NB4 (cell line): ENCODE results near the gene ABHD16B.

Experiments
- DNase-seq: peaks from one replicate; pipeline ENCODE4 v3.0.0; 2010; ENCODE audit warnings: low read depth
- H3K4me3 ChIP-seq: one replicate; pipeline ENCODE4 v1.5.1; 2011; ENCODE audit warnings: mild to moderate bottlenecking, low read depth, low read length, moderate library complexity
- MYC ChIP-seq: IDR thresholded peaks from 2 replicates; pipeline ENCODE4 v1.6.1; 2011; ENCODE audit warnings: low read depth, low read length
- POLR2A ChIP-seq: IDR thresholded peaks from 2 replicates; pipeline ENCODE4 v1.6.1; 2011; ENCODE audit warnings: mild to moderate bottlenecking; ENCODE audit not compliant: insufficient read length; ENCODE audit errors: extremely low read depth
- TF ChIP-seq, protein P1 (sequence below): IDR thresholded peaks from 2 replicates; pipeline ENCODE4 v1.6.1; 2011; ENCODE audit warnings: low read depth, low read length
- TF ChIP-seq, protein P2 (sequence below): IDR thresholded peaks from one replicate; pipeline ENCODE4 v1.5.1; 2012; ENCODE audit warnings: low read depth, low read length

ABHD16B gene

DNA sequence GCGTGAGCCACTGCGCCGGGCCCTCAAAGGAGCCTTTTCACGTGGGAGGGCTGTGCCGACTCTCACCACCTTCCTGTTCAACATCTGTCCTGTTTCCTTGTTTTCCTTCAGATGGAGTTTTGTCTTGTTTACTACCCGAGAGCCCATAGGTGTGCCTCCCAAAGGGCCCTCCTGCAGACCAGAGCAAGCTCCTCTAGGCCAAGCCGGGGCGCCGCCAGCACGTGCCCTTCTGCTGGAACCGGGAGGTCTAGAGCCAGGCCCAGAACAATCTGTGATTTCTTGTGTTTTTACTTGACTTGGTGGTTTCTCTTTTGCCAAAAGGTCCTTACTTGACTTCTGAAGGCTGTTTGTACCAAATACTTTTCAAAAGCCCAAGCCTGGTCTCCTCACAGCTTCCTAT, 25.6 kb downstream of the ABHD16B start:
- no peak overlapping the region for H3K4me3 ChIP-seq
- no peak for DNase-seq
- TF ChIP-seq MYC, result no peak
- no peak for TF ChIP-seq POLR2A
- TF ChIP-seq, protein P1, sequence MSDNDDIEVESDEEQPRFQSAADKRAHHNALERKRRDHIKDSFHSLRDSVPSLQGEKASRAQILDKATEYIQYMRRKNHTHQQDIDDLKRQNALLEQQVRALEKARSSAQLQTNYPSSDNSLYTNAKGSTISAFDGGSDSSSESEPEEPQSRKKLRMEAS, result no peak
- TF ChIP-seq, protein P2, sequence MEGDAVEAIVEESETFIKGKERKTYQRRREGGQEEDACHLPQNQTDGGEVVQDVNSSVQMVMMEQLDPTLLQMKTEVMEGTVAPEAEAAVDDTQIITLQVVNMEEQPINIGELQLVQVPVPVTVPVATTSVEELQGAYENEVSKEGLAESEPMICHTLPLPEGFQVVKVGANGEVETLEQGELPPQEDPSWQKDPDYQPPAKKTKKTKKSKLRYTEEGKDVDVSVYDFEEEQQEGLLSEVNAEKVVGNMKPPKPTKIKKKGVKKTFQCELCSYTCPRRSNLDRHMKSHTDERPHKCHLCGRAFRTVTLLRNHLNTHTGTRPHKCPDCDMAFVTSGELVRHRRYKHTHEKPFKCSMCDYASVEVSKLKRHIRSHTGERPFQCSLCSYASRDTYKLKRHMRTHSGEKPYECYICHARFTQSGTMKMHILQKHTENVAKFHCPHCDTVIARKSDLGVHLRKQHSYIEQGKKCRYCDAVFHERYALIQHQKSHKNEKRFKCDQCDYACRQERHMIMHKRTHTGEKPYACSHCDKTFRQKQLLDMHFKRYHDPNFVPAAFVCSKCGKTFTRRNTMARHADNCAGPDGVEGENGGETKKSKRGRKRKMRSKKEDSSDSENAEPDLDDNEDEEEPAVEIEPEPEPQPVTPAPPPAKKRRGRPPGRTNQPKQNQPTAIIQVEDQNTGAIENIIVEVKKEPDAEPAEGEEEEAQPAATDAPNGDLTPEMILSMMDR, result no peak

DNA sequence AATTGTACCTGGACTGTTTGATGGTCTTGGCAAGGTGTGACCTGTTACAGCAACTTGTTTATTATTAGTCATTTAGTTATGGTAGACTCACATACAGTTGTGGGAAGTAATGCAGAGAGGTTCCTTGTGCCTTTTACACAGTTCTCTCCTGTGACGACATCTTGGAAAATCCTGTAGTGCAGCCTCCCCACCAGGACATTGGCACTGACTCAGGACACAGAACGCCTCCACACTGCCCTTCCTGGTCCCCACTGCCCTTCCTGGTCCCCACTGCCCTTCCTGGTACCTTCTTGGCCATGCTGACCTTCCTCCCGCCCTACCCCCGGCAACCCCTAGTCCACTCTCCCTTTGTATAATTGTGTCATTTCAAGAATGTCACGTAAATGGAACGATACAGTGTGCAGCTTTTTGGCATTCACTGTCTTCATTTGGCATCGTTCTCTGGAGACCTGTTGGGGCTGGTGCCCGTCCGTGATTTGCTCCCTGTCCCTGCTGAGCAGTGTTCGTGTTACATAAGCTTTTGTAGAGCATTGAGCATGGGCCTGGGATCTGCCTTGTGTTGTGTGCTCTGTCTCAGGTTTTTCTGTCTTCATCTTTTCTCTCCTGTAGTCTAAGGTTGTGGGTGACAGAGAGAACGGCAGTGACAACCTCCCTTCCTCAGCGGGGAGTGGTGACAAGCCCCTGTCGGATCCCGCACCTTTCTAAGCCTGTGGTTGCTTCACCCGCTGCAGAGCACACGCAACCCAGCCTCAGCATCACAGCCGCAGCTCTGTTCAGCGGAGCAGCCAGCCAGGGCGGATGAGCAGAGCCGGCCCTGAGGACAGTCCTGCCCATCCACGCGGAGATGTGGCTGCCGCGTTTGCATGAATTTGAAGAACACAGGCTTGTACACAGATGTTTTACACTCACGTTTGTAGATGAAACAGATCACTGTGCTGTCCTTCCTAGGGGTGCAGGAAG, 28.2 kb downstream of the ABHD16B start:
- DNase-seq, result peak; percentile 2
- H3K4me3 ChIP-seq, result no peak overlapping the region
- TF ChIP-seq, protein P2, result no peak
- TF ChIP-seq, protein P1, result no peak
- no peak for TF ChIP-seq POLR2A
- no peak for TF ChIP-seq MYC

DNA sequence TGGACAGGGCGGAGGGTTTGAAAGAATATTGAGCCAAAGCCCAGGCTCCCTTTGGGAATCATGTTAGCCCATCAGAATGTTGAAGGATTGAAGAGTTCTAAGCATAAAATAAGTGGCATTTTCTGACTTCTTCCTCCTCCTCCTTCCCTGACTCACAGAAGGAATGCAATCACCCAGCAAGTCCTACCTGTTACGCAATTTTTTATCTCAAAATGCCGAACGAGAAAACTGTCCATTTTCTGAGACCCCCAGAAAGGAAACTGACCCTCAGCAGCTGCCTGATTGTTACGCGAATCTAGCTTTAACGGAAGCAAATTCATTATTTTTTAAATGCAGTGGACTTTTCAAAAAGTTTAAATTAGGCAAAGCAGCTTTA, 28.9 kb downstream of the ABHD16B start:
- TF ChIP-seq MYC (no peak), POLR2A (no peak)
- TF ChIP-seq, protein P1, result no peak
- TF ChIP-seq, protein P2, result no peak
- DNase-seq, result no peak
- no peak overlapping the region for H3K4me3 ChIP-seq

DNA sequence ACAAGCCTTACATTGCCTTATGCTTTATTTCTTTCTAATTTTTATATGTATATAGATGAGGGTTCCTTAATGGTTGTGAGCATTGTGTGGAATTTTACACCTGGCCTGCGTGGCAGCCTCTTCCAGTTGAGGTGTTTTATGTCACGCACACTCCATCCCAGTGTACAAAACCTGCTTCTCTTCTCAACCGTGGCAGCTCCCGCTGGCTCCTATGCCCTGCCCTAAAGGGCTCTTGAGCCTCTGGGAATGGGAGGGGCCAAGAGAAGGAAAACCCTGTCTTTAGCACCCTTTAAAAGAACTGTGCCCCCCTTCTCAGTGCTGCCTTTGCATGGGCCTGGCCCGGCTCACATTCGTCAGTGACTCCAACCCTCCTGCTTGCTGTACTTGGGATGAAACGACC, 29.3 kb downstream of the ABHD16B start:
- DNase-seq, result no peak
- TF ChIP-seq POLR2A (no peak), MYC (no peak)
- TF ChIP-seq, protein P1, result no peak
- TF ChIP-seq, protein P2, result no peak

DNA sequence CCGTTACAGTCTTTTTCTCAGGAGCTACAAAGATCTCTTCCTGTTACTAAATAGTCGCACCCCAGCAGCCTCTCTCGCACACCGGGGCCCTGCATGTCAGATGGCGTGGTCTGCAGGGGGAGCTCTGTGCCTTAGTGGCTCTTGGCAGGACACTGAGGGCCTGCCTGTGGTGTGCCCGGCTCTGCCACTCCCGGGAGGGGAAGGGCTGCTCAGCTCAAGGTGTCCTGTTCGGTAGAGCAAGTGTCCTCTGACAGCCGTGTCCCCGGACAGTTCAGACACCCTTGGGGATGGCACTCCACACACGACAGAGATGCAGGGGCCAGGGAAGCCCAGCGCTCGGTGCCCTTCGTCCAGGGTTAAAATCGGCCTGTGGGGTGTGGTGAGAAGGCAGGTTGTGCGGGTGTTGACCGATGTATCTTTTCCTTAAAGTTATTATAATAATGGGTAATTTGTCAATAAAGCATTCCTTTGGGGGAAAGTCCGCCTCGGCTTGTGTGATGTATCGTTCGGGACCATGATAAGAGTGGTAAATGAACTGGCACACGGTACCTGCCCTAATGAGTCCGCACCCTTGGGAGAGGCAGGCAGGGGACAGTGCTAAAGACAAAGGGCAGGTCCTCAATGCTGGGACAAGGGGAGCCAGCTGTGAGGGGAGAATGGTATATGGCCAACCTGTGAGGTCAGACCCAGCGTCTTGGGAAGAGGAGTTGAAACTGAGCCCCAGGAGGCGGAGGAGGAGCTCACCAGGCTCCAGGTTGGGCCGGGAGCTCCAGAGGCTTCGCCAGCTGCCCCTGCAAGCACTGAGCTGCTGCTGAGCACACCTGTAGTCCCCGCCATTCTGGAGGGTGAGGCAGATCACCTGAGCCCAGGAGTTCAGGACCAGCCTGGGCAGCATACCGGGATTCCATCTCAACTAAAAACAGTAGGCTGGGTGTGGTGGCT, 30.0 kb downstream of the ABHD16B start:
- no peak for TF ChIP-seq POLR2A
- TF ChIP-seq, protein P2, result peak; percentile 14
- no peak overlapping the region for H3K4me3 ChIP-seq
- DNase-seq, result peak; percentile 47

More for the DNA sequence above, 29.3 kb downstream of the ABHD16B start:
- no peak overlapping the region for H3K4me3 ChIP-seq
